H9 (cell line): Measurements from ENCODE around the gene NELFCD. TPM values are rescaled to one million over a fixed set of nuclear protein-coding genes. Genes with fewer than 3 reads are reported as not detected.

Experiments used
- DNase-seq: peaks from one replicate; pipeline ENCODE4 v3.0.0-alpha.2; 2017
- H2AFZ ChIP-seq: one replicate; pipeline ENCODE4 v1.6.1; 2013; ENCODE audit warnings: mild to moderate bottlenecking, low read length, control low read depth, moderate library complexity
- H2AK5ac ChIP-seq: 2 replicates; pipeline ENCODE4 v1.6.1; 2013; ENCODE audit warnings: low read length, control low read depth, mixed read lengths; ENCODE audit not compliant: insufficient read length
- H2BK120ac ChIP-seq: one replicate; pipeline ENCODE4 v1.6.1; 2013; ENCODE audit warnings: low read depth, mild to moderate bottlenecking, low read length, control low read depth, inconsistent platforms; ENCODE audit not compliant: poor library complexity, severe bottlenecking
- H2BK12ac ChIP-seq: 2 replicates; pipeline ENCODE4 v1.6.1; 2013; ENCODE audit warnings: low read length, control low read depth, mixed read lengths, low read depth; ENCODE audit not compliant: insufficient read length
- H2BK15ac ChIP-seq: 2 replicates; pipeline ENCODE4 v1.6.1; 2013; ENCODE audit warnings: low read depth, low read length, control low read depth
- H2BK20ac ChIP-seq: one replicate; pipeline ENCODE4 v1.6.1; 2013; ENCODE audit warnings: low read depth, mild to moderate bottlenecking, low read length, control low read depth, inconsistent platforms; ENCODE audit not compliant: poor library complexity, severe bottlenecking
- H2BK5ac ChIP-seq: 2 replicates; pipeline ENCODE4 v1.6.1; 2013; ENCODE audit warnings: low read length, control low read depth, mixed read lengths; ENCODE audit not compliant: insufficient read length
- H3K14ac ChIP-seq: 2 replicates; pipeline ENCODE4 v1.6.1; 2013; ENCODE audit warnings: low read length, control low read depth; ENCODE audit not compliant: insufficient read depth
- H3K18ac ChIP-seq: 2 replicates; pipeline ENCODE4 v1.6.1; 2013; ENCODE audit warnings: low read depth, mild to moderate bottlenecking, mixed read lengths, low read length, control low read depth; ENCODE audit not compliant: insufficient read length
- H3K23ac ChIP-seq: 2 replicates; pipeline ENCODE4 v1.6.1; 2013; ENCODE audit warnings: low read length, control low read depth, mixed read lengths, low read depth; ENCODE audit not compliant: insufficient read length
- H3K23me2 ChIP-seq: 2 replicates; pipeline ENCODE4 v1.6.1; 2013; ENCODE audit warnings: low read depth, mild to moderate bottlenecking, mixed read lengths, low read length, control low read depth; ENCODE audit not compliant: insufficient read length, poor library complexity, severe bottlenecking
- H3K27ac ChIP-seq: 2 replicates; pipeline ENCODE4 v1.5.1; 2013; ENCODE audit warnings: low read length, control low read depth, mixed read lengths, low read depth; ENCODE audit not compliant: insufficient read length
- H3K27me3 ChIP-seq: 2 replicates; pipeline ENCODE4 v1.6.1; 2013; ENCODE audit warnings: low read length, control low read depth, inconsistent platforms; ENCODE audit not compliant: insufficient read depth
- H3K4ac ChIP-seq: 2 replicates; pipeline ENCODE4 v1.6.1; 2013; ENCODE audit warnings: low read depth, mild to moderate bottlenecking, control low read depth, inconsistent platforms, low read length, moderate library complexity
- H3K4me1 ChIP-seq: 2 replicates; pipeline ENCODE4 v1.6.1; 2013; ENCODE audit warnings: low read length, control low read depth, inconsistent platforms; ENCODE audit not compliant: insufficient read depth
- H3K4me2 ChIP-seq: 2 replicates; pipeline ENCODE4 v1.6.1; 2013; ENCODE audit warnings: low read length, control low read depth, mixed read lengths; ENCODE audit not compliant: insufficient read length, insufficient read depth
- H3K56ac ChIP-seq: 2 replicates; pipeline ENCODE4 v1.6.1; 2013; ENCODE audit warnings: low read depth, mild to moderate bottlenecking, mixed read lengths, low read length, control low read depth; ENCODE audit not compliant: insufficient read length
- H3K79me1 ChIP-seq: 2 replicates; pipeline ENCODE4 v1.6.1; 2013; ENCODE audit warnings: low read depth, mild to moderate bottlenecking, moderate library complexity, low read length, control low read depth, inconsistent platforms; ENCODE audit not compliant: insufficient read depth, poor library complexity, severe bottlenecking
- H3K79me2 ChIP-seq: 2 replicates; pipeline ENCODE4 v1.6.1; 2013; ENCODE audit warnings: low read length, control low read depth, inconsistent platforms; ENCODE audit not compliant: insufficient read depth
- H3K9ac ChIP-seq: 2 replicates; pipeline ENCODE4 v1.6.1; 2013; ENCODE audit warnings: low read length, control low read depth, mixed read lengths; ENCODE audit not compliant: insufficient read length; ENCODE audit errors: extremely low read depth
- H3K9me3 ChIP-seq: one replicate; pipeline ENCODE4 v1.6.1; 2013; ENCODE audit warnings: low read depth, low read length, inconsistent platforms; ENCODE audit not compliant: control insufficient read depth
- H3T11ph ChIP-seq: one replicate; pipeline ENCODE4 v1.6.1; 2013; ENCODE audit warnings: mild to moderate bottlenecking, low read length, control low read depth, inconsistent platforms
- H4K20me1 ChIP-seq: one replicate; pipeline ENCODE4 v1.6.1; 2013; ENCODE audit not compliant: control insufficient read depth, insufficient read length, insufficient read depth
- H4K5ac ChIP-seq: 2 replicates; pipeline ENCODE4 v1.6.1; 2013; ENCODE audit warnings: low read depth, mild to moderate bottlenecking, mixed read lengths, low read length, control low read depth; ENCODE audit not compliant: insufficient read length
- H4K8ac ChIP-seq: replicated peaks from 2 replicates; pipeline ENCODE4 v1.6.1; 2013; ENCODE audit warnings: low read length, control low read depth, mixed read lengths, low read depth; ENCODE audit not compliant: insufficient read length
- H4K91ac ChIP-seq: 2 replicates; pipeline ENCODE4 v1.6.1; 2013; ENCODE audit warnings: low read depth, mild to moderate bottlenecking, moderate library complexity, mixed read lengths, low read length, control low read depth; ENCODE audit not compliant: insufficient read length
- H3K27ac Mint-ChIP-seq, 3 experiments: 2 replicates in 2 of 3; 3 replicates in 1 of 3; pipeline ENCODE4 v1.8.0; 2020 to 2021; ENCODE audit warnings: mixed read lengths in 3 of 3, mild to moderate bottlenecking in 1 of 3, moderate library complexity in 1 of 3
- H3K27me3 Mint-ChIP-seq: 2 replicates; pipeline ENCODE4 v1.8.0; 2021; ENCODE audit warnings: low read depth, mild to moderate bottlenecking, moderate library complexity, mixed read lengths
- H3K36me3 Mint-ChIP-seq, 3 experiments: 2 replicates in 2 of 3; 3 replicates in 1 of 3; pipeline ENCODE4 v1.8.0; 2020 to 2021; ENCODE audit warnings: low read depth in 3 of 3, mixed read lengths in 3 of 3; ENCODE audit not compliant: insufficient read depth in 1 of 3
- H3K4me1 Mint-ChIP-seq, 2 experiments: 2 replicates each; pipeline ENCODE4 v1.8.0; 2020; ENCODE audit warnings: mixed read lengths in 2 of 2
- H3K4me3 Mint-ChIP-seq, 2 experiments: 2 replicates in 1 of 2; 3 replicates in 1 of 2; pipeline ENCODE4 v1.8.0; 2020 to 2021; ENCODE audit warnings: mild to moderate bottlenecking in 2 of 2, mixed read lengths in 2 of 2, moderate library complexity in 1 of 2
- H3K9me3 Mint-ChIP-seq, 2 experiments: 2 replicates in 1 of 2; 3 replicates in 1 of 2; pipeline ENCODE4 v1.8.0; 2020; ENCODE audit warnings: mild to moderate bottlenecking in 2 of 2, mixed read lengths in 2 of 2, moderate library complexity in 1 of 2
- CTCF ChIP-seq: fragments of 200-600 bp; sonication (generic); conservative IDR thresholded peaks from 3 replicates; pipeline ENCODE4 v1.8.0; 2021; ENCODE audit warnings: antibody characterized with exemption, mild to moderate bottlenecking
- WGBS: extraction: QIAGEN DNeasy Blood & Tissue Kit; methylation state at CpG from one replicate; pipeline ENCODE4 v1.1.7; 2013; ENCODE audit warnings: missing lambda C conversion rate, low lambda C conversion rate, mixed read lengths; ENCODE audit not compliant: insufficient read length; ENCODE audit errors: extremely low coverage; 5-methylcytosine and 5-hydroxymethylcytosine counted together
- total RNA-seq: library from RNA; stranded (reverse); gene quantifications from 2 replicates; pipeline ENCODE4 v1.2.1, GENCODE V29; 2021

NELFCD gene
- total RNA-seq, 1 experiment from 2014 or later, result 57.8 TPM

DNA sequence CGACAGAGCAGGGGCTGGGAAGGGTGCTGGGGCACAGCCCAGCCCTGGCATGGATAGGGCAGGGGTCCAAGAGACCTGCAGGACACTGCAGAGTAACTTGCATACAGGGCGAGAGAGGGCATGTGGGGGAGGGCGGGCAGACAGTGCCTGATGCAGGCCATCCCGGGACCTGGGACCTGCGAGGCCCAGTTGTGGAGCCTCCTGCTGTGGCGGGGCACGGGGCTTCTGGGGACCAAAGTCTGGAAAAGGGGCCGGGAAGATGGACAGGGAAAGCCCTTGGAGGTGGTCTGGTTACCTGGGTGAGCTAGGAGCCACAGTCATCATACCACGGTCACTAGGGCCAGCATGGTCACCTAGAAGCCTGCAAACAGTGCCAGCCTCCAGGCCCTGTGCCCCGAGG lies 37.8 kb downstream of the NELFCD start:
- H2AFZ ChIP-seq, result no peak overlapping the region
- no peaks in the 10 kb centered on the region for H3K23me2 ChIP-seq
- no peak overlapping the region for H3K4me3 Mint-ChIP-seq
- no peak overlapping the region for H3K4me2 ChIP-seq
- TF ChIP-seq CTCF, result no peak
- no peak overlapping the region for H2BK20ac ChIP-seq
- no peak overlapping the region for H2BK12ac ChIP-seq
- H3K79me2 ChIP-seq, result no peaks in the 10 kb centered on the region
- H3K9me3 ChIP-seq, result no peaks in the 10 kb centered on the region
- no peak overlapping the region for H3T11ph ChIP-seq
- no peak overlapping the region for H2BK5ac ChIP-seq
- no peaks in the 10 kb centered on the region for H3K9me3 Mint-ChIP-seq
- H3K27me3 Mint-ChIP-seq, result peaks cover 13% of the 10 kb centered on the region
- peaks cover 9 to 15% of the 10 kb centered on the region in 2 experiments; a peak in 3 of 4 replicates for H3K4me1 Mint-ChIP-seq
- H3K18ac ChIP-seq, result no peak overlapping the region
- H3K23ac ChIP-seq, result no peak overlapping the region
- H3K27ac Mint-ChIP-seq, result peak overlapping the region in 1 of 3 experiments; percentile 85; a peak in 1 of 7 replicates
- H3K9ac ChIP-seq, result no peak overlapping the region
- H3K56ac ChIP-seq, result no peak overlapping the region
- no peaks in the 10 kb centered on the region for H3K27me3 ChIP-seq
- H3K4me1 ChIP-seq, result no peaks in the 10 kb centered on the region
- no peak for DNase-seq
- no peak overlapping the region for H3K4ac ChIP-seq
- H4K91ac ChIP-seq, result no peak overlapping the region
- no peak overlapping the region for H4K8ac ChIP-seq
- H4K5ac ChIP-seq, result no peak overlapping the region
- no peaks in the 10 kb centered on the region for H4K20me1 ChIP-seq
- no peak overlapping the region for H2AK5ac ChIP-seq
- H3K27ac ChIP-seq, result no peak overlapping the region
- no peak overlapping the region for H2BK120ac ChIP-seq
- WGBS, result no CpG with 5 or more reads among the region's 10 CpGs
- H3K36me3 Mint-ChIP-seq, result peaks cover 3 to 16% (median 16%) of the 10 kb centered on the region in 3 experiments; a peak in 5 of 7 replicates
- no peak overlapping the region for H2BK15ac ChIP-seq
- no peaks in the 10 kb centered on the region for H3K79me1 ChIP-seq
- H3K14ac ChIP-seq, result no peak overlapping the region
